Transverse colon (tissue), 3 donors: ENCODE measurements around the gene SCART1.

Experiments
- CTCF ChIP-seq, 5 experiments: fragments of 200-600 bp in 3 of 5; fragments of 450-650 bp in 2 of 5; sonication (generic) in 3 of 5; IDR thresholded peaks; 1 replicate in 2 of 5; 2 replicates in 3 of 5; pipeline ENCODE4 v1.5.1; 2016 to 2017; ENCODE audit warnings: antibody characterized with exemption in 5 of 5, inconsistent platforms in 3 of 5, mild to moderate bottlenecking in 2 of 5, moderate library complexity in 1 of 5
- POLR2A ChIP-seq: fragments of 450-650 bp; IDR thresholded peaks from one replicate; pipeline ENCODE4 v1.6.1; 2016; ENCODE audit warnings: antibody characterized with exemption, mild to moderate bottlenecking, moderate library complexity

GRCh38 chr10:133420579-133420978, 33.2 kb upstream of the SCART1 start:
- TF ChIP-seq POLR2A (no peak), CTCF (IDR thresholded peaks at IDR 0.05) (no peak)
